PC-9 (cell line): Measurements from ENCODE around the gene FTL. TPM values are rescaled to one million over a fixed set of nuclear protein-coding genes. Genes with fewer than 3 reads are reported as not detected.

Source experiments
- BruUV-seq: library from RNA; stranded (reverse); fragments of 400-500 nt; replicated peaks from 2 replicates; lab custom pipeline; 2021; lab: Mats Ljungman, UMichigan
- CTCF ChIA-PET: fragments of 300-600 bp; sonication (Branson Sonifier 250); formaldehyde crosslinking; loops from one replicate; lab custom pipeline; 2022; ENCODE audit warnings: antibody characterized with exemption; lab: Charles Lee
- POLR2A ChIA-PET: fragments of 300-600 bp; sonication (Branson Sonifier 250); formaldehyde crosslinking; loops from one replicate; lab custom pipeline; 2022; ENCODE audit warnings: antibody characterized with exemption; ENCODE audit not compliant: unreplicated experiment; lab: Charles Lee
- DNase-seq, 2 experiments: peaks; one replicate each; pipeline versions ENCODE4 v3.0.0 to v3.0.0-alpha.2; 2015 to 2022; ENCODE audit warnings: mixed read lengths in 1 of 2
- H2AFZ ChIP-seq: fragments of 200-600 bp; sonication (generic); 2 replicates; pipeline ENCODE4 v1.8.1; 2017; ENCODE audit warnings: antibody characterized with exemption
- H3F3A ChIP-seq: fragments of 200-600 bp; sonication (generic); 2 replicates; pipeline ENCODE4 v1.8.1; 2017; ENCODE audit warnings: antibody characterized with exemption, mild to moderate bottlenecking, low read depth; ENCODE audit not compliant: insufficient read depth
- H3K27ac ChIP-seq: fragments of 200-600 bp; sonication (generic); 2 replicates; pipeline ENCODE4 v1.6.1; 2016; ENCODE audit warnings: mixed run types
- H3K27me3 ChIP-seq: fragments of 200-600 bp; sonication (generic); 2 replicates; pipeline ENCODE4 v1.6.1; 2016; ENCODE audit warnings: low read depth, mixed run types; ENCODE audit not compliant: insufficient read depth
- H3K36me3 ChIP-seq: fragments of 200-600 bp; sonication (generic); 2 replicates; pipeline ENCODE4 v1.6.1; 2016; ENCODE audit warnings: low read depth, mixed run types
- H3K4me1 ChIP-seq: fragments of 200-600 bp; sonication (generic); replicated peaks from 2 replicates; pipeline ENCODE4 v1.6.1; 2016; ENCODE audit warnings: mixed run types; ENCODE audit not compliant: insufficient read depth
- H3K4me2 ChIP-seq: fragments of 200-600 bp; sonication (generic); 2 replicates; pipeline ENCODE4 v1.6.1; 2017; ENCODE audit warnings: mixed run types
- H3K4me3 ChIP-seq: fragments of 200-600 bp; sonication (generic); 2 replicates; pipeline ENCODE4 v1.6.1; 2016; ENCODE audit warnings: mixed run types
- H3K79me2 ChIP-seq: fragments of 200-600 bp; sonication (generic); 2 replicates; pipeline ENCODE4 v1.6.1; 2017; ENCODE audit warnings: low read depth, mixed run types
- H3K9me2 ChIP-seq: fragments of 200-600 bp; sonication (generic); 2 replicates; pipeline ENCODE4 v1.8.1; 2017; ENCODE audit warnings: mild to moderate bottlenecking; ENCODE audit not compliant: insufficient read depth
- H3K9me3 ChIP-seq: fragments of 200-600 bp; sonication (generic); 2 replicates; pipeline ENCODE4 v1.8.1; 2016; ENCODE audit warnings: low read depth; ENCODE audit not compliant: insufficient read depth
- H4K20me1 ChIP-seq: fragments of 200-600 bp; sonication (generic); 2 replicates; pipeline ENCODE4 v1.8.1; 2017; ENCODE audit not compliant: insufficient read depth
- EZH2 ChIP-seq: fragments of 200-600 bp; sonication (generic); IDR thresholded peaks from 2 replicates; pipeline ENCODE4 v1.8.0; 2017; ENCODE audit warnings: antibody characterized with exemption, low read depth
- intact Hi-C: fragments of 100-400 bp; cut with micrococcal nuclease; formaldehyde crosslinking; loops from one replicate; pipeline ENCODE4 v1.10.0; 2022; ENCODE audit not compliant: unreplicated experiment
- total RNA-seq: library from RNA; stranded (reverse); gene quantifications from 2 replicates; pipeline ENCODE4 v1.2.3, GENCODE V29; 2021
- TF ChIP-seq, protein P1 (sequence below): fragments of 200-600 bp; sonication (generic); conservative IDR thresholded peaks from 2 replicates; pipeline ENCODE4 v1.6.1; 2017; ENCODE audit warnings: mixed run types, antibody characterized with exemption, mild to moderate bottlenecking, moderate library complexity

The FTL gene
- total RNA-seq, 1 experiment from 2014 or later, result 3,822 TPM

DNA sequence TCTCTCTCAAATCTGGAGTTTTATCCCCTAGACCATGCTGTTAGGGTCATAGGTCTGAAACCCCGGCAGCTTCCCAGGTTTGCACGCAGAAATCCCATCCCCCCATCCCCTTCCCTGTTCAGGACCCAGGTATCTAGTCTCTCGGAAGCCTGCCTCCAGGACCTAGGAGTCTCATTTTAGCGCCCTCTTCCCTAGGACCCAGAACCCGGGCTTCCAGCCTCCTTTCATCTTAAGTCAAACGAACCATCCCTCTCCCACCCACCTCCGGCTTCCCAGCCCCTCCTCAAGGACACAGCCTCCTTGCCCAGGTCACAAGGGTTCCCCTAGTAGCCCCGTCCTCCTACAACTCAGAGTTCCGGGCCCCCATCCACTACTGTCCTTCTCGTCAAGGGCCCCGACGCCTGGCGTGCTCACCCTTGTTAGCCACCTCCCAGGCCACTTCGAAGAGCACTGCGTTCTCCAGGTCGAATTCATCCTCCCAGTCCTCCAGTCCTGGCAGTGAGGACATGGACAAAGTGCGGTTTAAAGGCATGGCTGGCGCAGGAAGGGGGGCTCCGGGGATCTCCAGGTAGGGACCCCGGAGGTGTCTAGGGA is 27.6 kb downstream of the FTL start:
- Histone ChIP-seq H3K4me1 (peaks cover 16% of the 10 kb centered on the region), H3K4me3 (peak overlapping the region; percentile 97), H3K4me2 (peak overlapping the region; percentile 95), H3K9me2 (no peaks in the 10 kb centered on the region), H3K27me3 (no peaks in the 10 kb centered on the region), H4K20me1 (peaks cover 19% of the 10 kb centered on the region), H3F3A (peaks cover 10% of the 10 kb centered on the region; the same call in 1 of the 2 replicates), H3K79me2 (peaks cover 68% of the 10 kb centered on the region), H3K27ac (peak overlapping the region; percentile 41; the same call in 1 of the 2 replicates), H3K9me3 (no peaks in the 10 kb centered on the region), H3K36me3 (0 out of 2 replicates have a peak, but pooled peaks cover 5% of the 10 kb centered on the region), H2AFZ (peak overlapping the region; percentile 92)
- POLR2A ChIA-PET, result interaction anchor here (0.5 to 1.3 kb wide), 23 partner anchors 9 to 858 kb away, joined by 3 to 12 read pairs (median 4); partner anchors contain the start of genes CA11, CGB7, RPL18 and SPHK2
- intact Hi-C loops, result loop anchor here (2.0 to 10.0 kb wide), 5 partner anchors 28 to 652 kb away; partner anchors contain the start of genes CA11, FTL, RRAS and SCAF1
- CTCF ChIA-PET, result interaction anchor here (0.5 to 2.6 kb wide), 22 partner anchors 9 to 499 kb away, joined by 3 to 11 read pairs (median 4); partner anchors contain the start of gene CGB7
- peak in 1 of 2 experiments; percentile 23 for DNase-seq
- TF ChIP-seq, protein P1, sequence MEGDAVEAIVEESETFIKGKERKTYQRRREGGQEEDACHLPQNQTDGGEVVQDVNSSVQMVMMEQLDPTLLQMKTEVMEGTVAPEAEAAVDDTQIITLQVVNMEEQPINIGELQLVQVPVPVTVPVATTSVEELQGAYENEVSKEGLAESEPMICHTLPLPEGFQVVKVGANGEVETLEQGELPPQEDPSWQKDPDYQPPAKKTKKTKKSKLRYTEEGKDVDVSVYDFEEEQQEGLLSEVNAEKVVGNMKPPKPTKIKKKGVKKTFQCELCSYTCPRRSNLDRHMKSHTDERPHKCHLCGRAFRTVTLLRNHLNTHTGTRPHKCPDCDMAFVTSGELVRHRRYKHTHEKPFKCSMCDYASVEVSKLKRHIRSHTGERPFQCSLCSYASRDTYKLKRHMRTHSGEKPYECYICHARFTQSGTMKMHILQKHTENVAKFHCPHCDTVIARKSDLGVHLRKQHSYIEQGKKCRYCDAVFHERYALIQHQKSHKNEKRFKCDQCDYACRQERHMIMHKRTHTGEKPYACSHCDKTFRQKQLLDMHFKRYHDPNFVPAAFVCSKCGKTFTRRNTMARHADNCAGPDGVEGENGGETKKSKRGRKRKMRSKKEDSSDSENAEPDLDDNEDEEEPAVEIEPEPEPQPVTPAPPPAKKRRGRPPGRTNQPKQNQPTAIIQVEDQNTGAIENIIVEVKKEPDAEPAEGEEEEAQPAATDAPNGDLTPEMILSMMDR, result no peak
- no peak for TF ChIP-seq EZH2
- TSS peak; percentile 77 for BruUV-seq

DNA sequence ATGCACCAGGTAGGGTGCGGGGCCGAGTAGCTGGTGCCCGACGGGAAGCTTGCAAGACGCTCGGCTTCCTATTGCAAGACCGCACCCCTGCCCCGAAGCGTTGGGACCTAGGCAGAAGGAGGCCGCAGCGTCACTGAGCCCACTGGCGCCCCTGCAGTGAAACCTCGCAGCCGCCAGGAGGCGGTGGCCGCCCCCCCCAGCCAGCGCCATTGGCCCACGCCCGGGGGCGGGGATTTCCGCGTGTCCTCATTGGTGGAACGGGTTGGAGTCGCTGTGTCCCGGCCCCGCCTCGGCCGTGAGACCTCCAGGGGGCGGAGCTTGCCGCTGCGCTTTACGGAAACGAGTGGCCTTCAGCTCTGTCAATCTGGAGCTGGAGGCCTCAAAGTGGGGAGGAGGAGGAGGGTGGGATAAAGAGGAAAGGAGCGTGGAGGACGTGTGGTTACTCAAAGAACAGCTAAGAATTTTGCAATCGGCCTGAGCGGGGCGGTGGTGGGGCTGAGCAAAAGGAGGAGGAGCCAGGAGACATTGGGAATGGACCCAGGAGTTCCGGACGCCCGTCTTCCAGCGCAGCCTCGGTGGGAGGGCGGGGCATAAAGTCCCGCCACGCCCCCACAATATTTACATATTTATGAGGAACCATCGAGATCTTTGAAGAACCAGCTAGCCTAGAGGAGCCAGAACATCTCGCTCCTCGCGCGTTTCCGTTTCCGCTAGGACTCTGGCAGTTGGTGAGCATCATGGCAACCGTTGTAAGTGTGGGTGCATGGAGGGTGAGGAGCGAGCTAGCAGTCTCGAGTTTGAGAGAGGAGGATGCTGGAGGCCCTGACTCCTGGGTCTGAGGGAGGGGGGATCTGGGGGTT is 28.3 kb downstream of the FTL start, which contains the start of the genes GYS1 and RUVBL2:
GYS1 (minus strand) TSS at position 135 of the 860 bp plus-strand sequence. CDS start 197 bp downstream, outside the sequence.
RUVBL2 (plus strand) TSS at position 713 of the 860 bp plus-strand sequence; CDS start at position 738, 25 bp downstream.
- CTCF ChIA-PET, result interaction anchor here (0.6 to 2.6 kb wide), 20 partner anchors 10 to 824 kb away, joined by 3 to 11 read pairs (median 4); partner anchors contain the start of gene CGB7
- TF ChIP-seq, protein P1, result peak; percentile 91
- TF ChIP-seq EZH2, result no peak
- no peaks in the 10 kb centered on the region for H3K9me3 ChIP-seq
- H3F3A ChIP-seq, result peaks cover 12% of the 10 kb centered on the region
- peak within 1 kb of the TSS; percentile 97 for H3K4me3 ChIP-seq
- DNase-seq, result peak; percentile 99
- peak within 1 kb of the TSS; percentile 41; the same call in 1 of the 2 replicates for H3K27ac ChIP-seq
- H3K9me2 ChIP-seq, result no peaks in the 10 kb centered on the region
- POLR2A ChIA-PET, result interaction anchor here (0.5 to 1.3 kb wide), 29 partner anchors 10 to 682 kb away, joined by 3 to 12 read pairs (median 4); partner anchors contain the start of genes CA11, CGB7, PIH1D1 and RPL18
- peaks cover 26% of the 10 kb centered on the region for H4K20me1 ChIP-seq
- no peaks in the 10 kb centered on the region for H3K27me3 ChIP-seq
- intact Hi-C loops, result loop anchor here (2.0 to 10.0 kb wide), 5 partner anchors 29 to 651 kb away; partner anchors contain the start of genes CA11, FTL, RRAS and SCAF1
- peak within 1 kb of the TSS; percentile 92 for H2AFZ ChIP-seq
- peaks cover 16% of the 10 kb centered on the region for H3K4me1 ChIP-seq
- peak within 1 kb of the TSS; percentile 95 for H3K4me2 ChIP-seq
- H3K79me2 ChIP-seq, result peaks cover 75% of the 10 kb centered on the region
- no TSS peak for BruUV-seq
- H3K36me3 ChIP-seq, result 0 out of 2 replicates have a peak, but pooled peaks cover 5% of the 10 kb centered on the region
